ENCODE measurements around the gene GCNT4.
A peak's percentile ranks its signal among the peaks of the same experiment; 100 is the strongest.

The GCNT4 gene

GRCh38 chr5:75021800-75022199 lies 30.6 kb downstream of the GCNT4 start:
- WGBS, 2 donors (ENCODE audit: extremely low coverage in 2 of 2, insufficient read length in 2 of 2, insufficient replicate concordance in 1 of 2): no CpG with 5 or more reads among the region's 4 CpGs
- Histone ChIP-seq H4K8ac (ENCODE audit: low read depth, low read length) (no peak overlapping the region), H2AK5ac (ENCODE audit: low read depth, low read length) (no peak overlapping the region)

GRCh38 chr5:75021219-75021618 lies 31.1 kb downstream of the GCNT4 start:
- H2BK12ac ChIP-seq (ENCODE audit: low read length): no peak overlapping the region
- H3K4me2 ChIP-seq (ENCODE audit: insufficient read depth, low read length, poor library complexity, severe bottlenecking): no peak overlapping the region
- H2BK15ac ChIP-seq (ENCODE audit: low read length): no peak overlapping the region
- H4K91ac ChIP-seq (ENCODE audit: low read depth, low read length, poor library complexity): no peak overlapping the region
- no peak overlapping the region for H3K9ac ChIP-seq (ENCODE audit: low read depth, low read length, poor library complexity)
- no peak overlapping the region for H3K27ac ChIP-seq (replicated peaks; ENCODE audit: low read length)
- H3K23ac ChIP-seq (ENCODE audit: low read depth, low read length, poor library complexity): no peak overlapping the region
- H2AFZ ChIP-seq (ENCODE audit: low read length): peak overlapping the region; percentile 74
- no peaks in the 10 kb centered on the region for H3K9me3 ChIP-seq (replicated peaks in 1 of 2; ENCODE audit: control insufficient read depth in 2 of 2, insufficient read depth in 1 of 2, low read depth in 1 of 2, low read length in 2 of 2)
- H4K8ac ChIP-seq (ENCODE audit: low read depth, low read length): no peak overlapping the region
- H3K14ac ChIP-seq (ENCODE audit: low read length): no peak overlapping the region
- H3K4me3 ChIP-seq (ENCODE audit: low read length in 2 of 2): no peak overlapping the region
- DNase-seq (ENCODE audit: low spot score): no peak
- H3K36me3 ChIP-seq (replicated peaks in 1 of 2; ENCODE audit: control insufficient read depth in 2 of 2, insufficient read depth in 2 of 2, low read length in 2 of 2): no peaks in the 10 kb centered on the region
- H2BK5ac ChIP-seq (ENCODE audit: low read length): no peak overlapping the region
- H3K27me3 ChIP-seq (ENCODE audit: control insufficient read depth in 3 of 3, insufficient read depth in 3 of 3, low read depth in 1 of 3, low read length in 3 of 3): no peaks in the 10 kb centered on the region
- no peak overlapping the region for H3K4ac ChIP-seq (ENCODE audit: low read length)
- peaks cover 0 to 1% of the 10 kb centered on the region in 2 donors for H3K4me1 ChIP-seq (ENCODE audit: control insufficient read depth in 2 of 2, insufficient read depth in 1 of 2, low read depth in 1 of 2, low read length in 2 of 2)
- no peaks in the 10 kb centered on the region for H3K79me1 ChIP-seq (ENCODE audit: low read depth, low read length)
- no peak overlapping the region for H2AK5ac ChIP-seq (ENCODE audit: low read depth, low read length)
- H3K18ac ChIP-seq (ENCODE audit: low read length): no peak overlapping the region
- no peak overlapping the region for H2BK120ac ChIP-seq (ENCODE audit: low read depth, low read length)
- WGBS, 2 donors (ENCODE audit: extremely low coverage in 2 of 2, insufficient read length in 2 of 2, insufficient replicate concordance in 1 of 2): no CpG with 5 or more reads among the region's 3 CpGs

More at GRCh38 chr5:75021800-75022199, 30.6 kb downstream of the GCNT4 start:
- Histone ChIP-seq H3K18ac (ENCODE audit: low read length) (no peak overlapping the region), H3K4me1 (ENCODE audit: control insufficient read depth in 2 of 2, insufficient read depth in 1 of 2, low read depth in 1 of 2, low read length in 2 of 2) (peaks cover 0 to 1% of the 10 kb centered on the region in 2 donors), H2AFZ (ENCODE audit: low read length) (peak overlapping the region; percentile 74), H3K9ac (ENCODE audit: low read depth, low read length, poor library complexity) (no peak overlapping the region), H2BK15ac (ENCODE audit: low read length) (no peak overlapping the region), H3K4ac (ENCODE audit: low read length) (no peak overlapping the region), H3K14ac (ENCODE audit: low read length) (no peak overlapping the region), H3K9me3 (replicated peaks in 1 of 2; ENCODE audit: control insufficient read depth in 2 of 2, insufficient read depth in 1 of 2, low read depth in 1 of 2, low read length in 2 of 2) (no peaks in the 10 kb centered on the region), H3K4me3 (ENCODE audit: low read length in 2 of 2) (no peak overlapping the region), H3K27me3 (ENCODE audit: control insufficient read depth in 3 of 3, insufficient read depth in 3 of 3, low read depth in 1 of 3, low read length in 3 of 3) (no peaks in the 10 kb centered on the region), H2BK12ac (ENCODE audit: low read length) (no peak overlapping the region), H3K27ac (replicated peaks; ENCODE audit: low read length) (no peak overlapping the region), H3K79me1 (ENCODE audit: low read depth, low read length) (no peaks in the 10 kb centered on the region), H2BK5ac (ENCODE audit: low read length) (no peak overlapping the region), H3K23ac (ENCODE audit: low read depth, low read length, poor library complexity) (no peak overlapping the region), H2BK120ac (ENCODE audit: low read depth, low read length) (no peak overlapping the region), H3K36me3 (replicated peaks in 1 of 2; ENCODE audit: control insufficient read depth in 2 of 2, insufficient read depth in 2 of 2, low read length in 2 of 2) (no peaks in the 10 kb centered on the region), H3K4me2 (ENCODE audit: insufficient read depth, low read length, poor library complexity, severe bottlenecking) (no peak overlapping the region), H4K91ac (ENCODE audit: low read depth, low read length, poor library complexity) (no peak overlapping the region)
- DNase-seq (ENCODE audit: low spot score): no peak

DNA sequence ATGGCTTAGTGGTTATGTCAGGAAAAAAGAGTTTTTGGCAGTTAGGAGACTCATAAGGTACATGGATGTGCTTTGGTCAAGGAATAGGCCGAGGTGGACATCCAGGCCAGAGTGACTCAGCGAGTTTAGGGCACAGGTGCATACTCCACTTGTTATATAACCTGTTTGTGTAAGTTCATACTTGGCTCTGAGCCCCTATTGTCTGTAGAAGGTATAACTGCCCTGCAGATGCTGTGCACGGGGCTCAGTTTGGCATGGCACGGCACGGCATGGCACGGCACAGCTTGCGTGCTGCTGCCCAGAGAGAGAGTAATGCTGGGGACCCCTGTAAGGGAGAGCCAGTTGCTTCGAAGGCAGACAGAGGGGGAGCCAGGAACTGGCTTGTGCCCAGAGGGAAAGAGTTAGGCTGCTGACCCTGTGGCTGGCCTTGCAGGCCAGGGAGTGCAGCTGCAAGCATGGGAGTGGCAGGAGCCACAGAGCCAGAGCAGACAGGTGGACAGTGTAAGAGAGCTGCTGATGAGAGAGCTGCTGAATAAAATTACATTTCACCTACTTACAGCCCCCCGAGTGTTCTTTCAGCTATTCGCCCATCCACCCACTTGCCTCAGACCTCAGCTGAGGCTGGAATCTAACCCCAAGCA lies 32.2 kb downstream of the GCNT4 start:
- Histone ChIP-seq H3K9ac (ENCODE audit: low read depth, low read length, poor library complexity) (no peak overlapping the region), H3K79me1 (ENCODE audit: low read depth, low read length) (no peaks in the 10 kb centered on the region), H2BK12ac (ENCODE audit: low read length) (no peak overlapping the region), H3K4me2 (ENCODE audit: insufficient read depth, low read length, poor library complexity, severe bottlenecking) (no peak overlapping the region), H2BK15ac (ENCODE audit: low read length) (no peak overlapping the region), H3K18ac (ENCODE audit: low read length) (no peak overlapping the region), H3K9me3 (replicated peaks in 1 of 2; ENCODE audit: control insufficient read depth in 2 of 2, insufficient read depth in 1 of 2, low read depth in 1 of 2, low read length in 2 of 2) (no peaks in the 10 kb centered on the region), H2AFZ (ENCODE audit: low read length) (no peak overlapping the region), H3K4me1 (ENCODE audit: control insufficient read depth in 2 of 2, insufficient read depth in 1 of 2, low read depth in 1 of 2, low read length in 2 of 2) (peaks cover 0 to 1% of the 10 kb centered on the region in 2 donors), H3K36me3 (replicated peaks in 1 of 2; ENCODE audit: control insufficient read depth in 2 of 2, insufficient read depth in 2 of 2, low read length in 2 of 2) (no peaks in the 10 kb centered on the region), H4K8ac (ENCODE audit: low read depth, low read length) (no peak overlapping the region), H3K4me3 (ENCODE audit: low read length in 2 of 2) (no peak overlapping the region), H3K23ac (ENCODE audit: low read depth, low read length, poor library complexity) (no peak overlapping the region), H2BK5ac (ENCODE audit: low read length) (no peak overlapping the region), H4K91ac (ENCODE audit: low read depth, low read length, poor library complexity) (no peak overlapping the region), H3K27ac (replicated peaks; ENCODE audit: low read length) (no peak overlapping the region), H2AK5ac (ENCODE audit: low read depth, low read length) (no peak overlapping the region), H3K4ac (ENCODE audit: low read length) (no peak overlapping the region), H3K27me3 (ENCODE audit: control insufficient read depth in 3 of 3, insufficient read depth in 3 of 3, low read depth in 1 of 3, low read length in 3 of 3) (no peaks in the 10 kb centered on the region), H3K14ac (ENCODE audit: low read length) (peak overlapping the region; percentile 94), H2BK120ac (ENCODE audit: low read depth, low read length) (no peak overlapping the region)
- DNase-seq (ENCODE audit: low spot score): no peak
- no CpG with 5 or more reads among the region's 10 CpGs for WGBS, 2 donors (ENCODE audit: extremely low coverage in 2 of 2, insufficient read length in 2 of 2, insufficient replicate concordance in 1 of 2)

- Histone ChIP-seq H2AFZ (ENCODE audit: low read length) (no peak overlapping the region), H3K9ac (ENCODE audit: low read depth, low read length, poor library complexity) (no peak overlapping the region), H3K79me1 (ENCODE audit: low read depth, low read length) (no peaks in the 10 kb centered on the region), H3K4me3 (ENCODE audit: low read length in 2 of 2) (no peak overlapping the region), H4K91ac (ENCODE audit: low read depth, low read length, poor library complexity) (no peak overlapping the region), H2AK5ac (ENCODE audit: low read depth, low read length) (no peak overlapping the region), H3K4me2 (ENCODE audit: insufficient read depth, low read length, poor library complexity, severe bottlenecking) (no peak overlapping the region), H2BK5ac (ENCODE audit: low read length) (no peak overlapping the region), H2BK120ac (ENCODE audit: low read depth, low read length) (no peak overlapping the region), H3K14ac (ENCODE audit: low read length) (no peak overlapping the region), H3K23ac (ENCODE audit: low read depth, low read length, poor library complexity) (no peak overlapping the region), H3K4ac (ENCODE audit: low read length) (no peak overlapping the region), H3K4me1 (ENCODE audit: control insufficient read depth in 2 of 2, insufficient read depth in 1 of 2, low read depth in 1 of 2, low read length in 2 of 2) (peaks cover 0 to 1% of the 10 kb centered on the region in 2 donors), H3K18ac (ENCODE audit: low read length) (no peak overlapping the region), H4K8ac (ENCODE audit: low read depth, low read length) (no peak overlapping the region), H2BK15ac (ENCODE audit: low read length) (no peak overlapping the region), H3K27ac (replicated peaks; ENCODE audit: low read length) (no peak overlapping the region), H2BK12ac (ENCODE audit: low read length) (no peak overlapping the region), H3K36me3 (replicated peaks in 1 of 2; ENCODE audit: control insufficient read depth in 2 of 2, insufficient read depth in 2 of 2, low read length in 2 of 2) (no peaks in the 10 kb centered on the region), H3K9me3 (replicated peaks in 1 of 2; ENCODE audit: control insufficient read depth in 2 of 2, insufficient read depth in 1 of 2, low read depth in 1 of 2, low read length in 2 of 2) (no peaks in the 10 kb centered on the region), H3K27me3 (ENCODE audit: control insufficient read depth in 3 of 3, insufficient read depth in 3 of 3, low read depth in 1 of 3, low read length in 3 of 3) (no peaks in the 10 kb centered on the region)
- no peak for DNase-seq (ENCODE audit: low spot score)
- WGBS, 2 donors (ENCODE audit: extremely low coverage in 2 of 2, insufficient read length in 2 of 2, insufficient replicate concordance in 1 of 2): no CpG with 5 or more reads among the region's 7 CpGs
These were observed 33.4 kb downstream of the GCNT4 start for GRCh38 chr5:75018805-75019587.
